ENCODE measurements around the gene SYTL3. TPM values are rescaled to one million over a fixed set of nuclear protein-coding genes. Genes with fewer than 3 reads are reported as not detected.

The SYTL3 gene
- total and polyA plus RNA-seq, 9 of the 15 experiments (the other 6 are each of a cell fraction or from before 2014, with no cell fraction given), result 0.04 to 0.46 (median 0.17) TPM; not detected in 1

GRCh38 chr6:158609455-158610155 lies 40.2 kb upstream of the SYTL3 start:
- intact Hi-C loops (cut with micrococcal nuclease) (no loop called here), in situ Hi-C loops (cut with MboI) (no loop called here)
- WGBS (ENCODE audit: insufficient coverage, low coverage, missing lambda C conversion rate), result 89% methylated on average over 13 of the region's 13 CpGs
- Histone ChIP-seq H3K4me3 (no peak overlapping the region), H2AFZ (ENCODE audit: low read depth, low read length) (no peak overlapping the region), H3K9me1 (ENCODE audit: control insufficient read depth, insufficient read depth, low read length) (no peaks in the 10 kb centered on the region), H3K27me3 (ENCODE audit: control insufficient read depth in 2 of 2, insufficient read depth in 2 of 2, low read length in 2 of 2) (no peaks in the 10 kb centered on the region), H3K79me2 (ENCODE audit: control insufficient read depth, insufficient read depth, low read length) (no peaks in the 10 kb centered on the region), H3K4me1 (replicated peaks in 1 of 2; ENCODE audit: control insufficient read depth in 2 of 2, insufficient read depth in 2 of 2, low read length in 2 of 2) (peaks cover 0 to 4% of the 10 kb centered on the region in 2 experiments; a peak in 1 of 5 replicates), H4K20me1 (replicated peaks; ENCODE audit: control insufficient read depth, insufficient read depth, low read length) (no peaks in the 10 kb centered on the region), H3K27ac (ENCODE audit: extremely low read depth, low read depth, low read length) (no peak overlapping the region), H3K9ac (ENCODE audit: insufficient read depth in 1 of 2, low read depth in 2 of 2, low read length in 2 of 2) (no peak overlapping the region), H3K4me2 (ENCODE audit: insufficient read depth, low read length) (no peak overlapping the region), H3K9me3 (replicated peaks; ENCODE audit: control insufficient read depth, insufficient read depth, low read depth, low read length) (no peaks in the 10 kb centered on the region), H3K36me3 (ENCODE audit: control insufficient read depth, insufficient read depth, low read length) (peaks cover 98% of the 10 kb centered on the region)
- BruUV-seq (replicated peaks), result no TSS peak
- ATAC-seq (no peak), FAIRE-seq (no peak), DNase-seq (ENCODE audit: extremely low read depth in 1 of 4, low spot score in 3 of 4) (no peak)
- ChIA-PET CTCF (ENCODE audit: low intra/inter-chr PET ratio) (no interaction called here), POLR2A (interaction anchor here (2.5 kb wide), 1 partner anchor 12 kb away, joined by 10 read pairs; no protein-coding TSS in a partner anchor)
- TF ChIP-seq PHF8 (IDR thresholded peaks at IDR 0.05; ENCODE audit: borderline replicate concordance, low read length) (0 out of 2 replicates have a peak, but pooled peaks have one; percentile 11), EZH2 (IDR thresholded peaks at IDR 0.05; ENCODE audit: borderline replicate concordance, low read depth, low read length) (no peak)

- H3K27me3 ChIP-seq (ENCODE audit: control insufficient read depth in 2 of 2, insufficient read depth in 2 of 2, low read length in 2 of 2), result no peaks in the 10 kb centered on the region
- DNase-seq (ENCODE audit: extremely low read depth in 1 of 4, low spot score in 3 of 4) (no peak), FAIRE-seq (no peak), ATAC-seq (no peak)
- POLR2A ChIA-PET, result interaction anchor here (0.7 to 2.5 kb wide), 5 partner anchors 9 to 48 kb away, joined by 3 to 10 read pairs (median 3); no protein-coding TSS in a partner anchor
- in situ Hi-C loops (cut with MboI) (no loop called here), intact Hi-C loops (cut with micrococcal nuclease) (no loop called here)
- no peaks in the 10 kb centered on the region for H3K9me1 ChIP-seq (ENCODE audit: control insufficient read depth, insufficient read depth, low read length)
- H3K36me3 ChIP-seq (ENCODE audit: control insufficient read depth, insufficient read depth, low read length), result peaks cover 91% of the 10 kb centered on the region
- H3K4me2 ChIP-seq (ENCODE audit: insufficient read depth, low read length), result no peak overlapping the region
- H3K9me3 ChIP-seq (replicated peaks; ENCODE audit: control insufficient read depth, insufficient read depth, low read depth, low read length), result no peaks in the 10 kb centered on the region
- CTCF ChIA-PET (ENCODE audit: low intra/inter-chr PET ratio), result interaction anchor here (0.6 kb wide), 1 partner anchor 424 kb away, joined by 3 read pairs; no protein-coding TSS in a partner anchor
- no peaks in the 10 kb centered on the region for H4K20me1 ChIP-seq (replicated peaks; ENCODE audit: control insufficient read depth, insufficient read depth, low read length)
- WGBS (ENCODE audit: insufficient coverage, low coverage, missing lambda C conversion rate), result 82% methylated on average over 9 of the region's 9 CpGs
- H3K27ac ChIP-seq (ENCODE audit: extremely low read depth, low read depth, low read length), result no peak overlapping the region
- H3K79me2 ChIP-seq (ENCODE audit: control insufficient read depth, insufficient read depth, low read length), result no peaks in the 10 kb centered on the region
- 0 out of 4 replicates have a peak overlapping the region, but pooled peaks of 1 of the 2 experiments have one; percentile 39 for H3K9ac ChIP-seq (ENCODE audit: insufficient read depth in 1 of 2, low read depth in 2 of 2, low read length in 2 of 2)
- H2AFZ ChIP-seq (ENCODE audit: low read depth, low read length), result no peak overlapping the region
- H3K4me3 ChIP-seq, result no peak overlapping the region
- no TSS peak for BruUV-seq (replicated peaks)
- H3K4me1 ChIP-seq (replicated peaks in 1 of 2; ENCODE audit: control insufficient read depth in 2 of 2, insufficient read depth in 2 of 2, low read length in 2 of 2), result peaks cover 0 to 4% of the 10 kb centered on the region in 2 experiments; a peak in 1 of 5 replicates
- TF ChIP-seq ZNF764 (CRISPR knock-in tag; IDR thresholded peaks at IDR 0.05; ENCODE audit: low read depth) (no peak), POLR2B (IDR thresholded peaks at IDR 0.05; ENCODE audit: low read depth, partially characterized antibody) (no peak), CGGBP1 (CRISPR knock-in tag; IDR thresholded peaks at IDR 0.05) (no peak), E2F6 (IDR thresholded peaks at IDR 0.05; ENCODE audit: borderline replicate concordance in 1 of 2, extremely low read depth in 1 of 2, insufficient read depth in 1 of 2, insufficient read length in 1 of 2, low read depth in 1 of 2, low read length in 1 of 2, poor library complexity in 1 of 2, severe bottlenecking in 1 of 2) (no peak), ZNF175 (CRISPR knock-in tag; IDR thresholded peaks at IDR 0.05; ENCODE audit: low read depth) (no peak)
Observed at GRCh38 chr6:158610319-158610968, 39.4 kb upstream of the SYTL3 start.

All from K562 (cell line).